Kidney epithelial cell (primary cell): Measurements from ENCODE around the gene AMBRA1. TPM values are rescaled to one million over a fixed set of nuclear protein-coding genes. Genes with fewer than 3 reads are reported as not detected.

Experiments used
- DNase-seq: peaks from one replicate; pipeline ENCODE4 v3.0.0-alpha.2; 2010; ENCODE audit warnings: low read depth
- H3K27me3 ChIP-seq: 2 replicates; pipeline ENCODE4 v1.6.0; 2011; ENCODE audit warnings: low read length; ENCODE audit not compliant: control insufficient read depth, insufficient read depth
- H3K36me3 ChIP-seq: 2 replicates; pipeline ENCODE4 v1.5.1; 2011; ENCODE audit warnings: low read length; ENCODE audit not compliant: control insufficient read depth, insufficient read depth
- H3K4me3 ChIP-seq: 2 replicates; pipeline ENCODE4 v1.5.1; 2011; ENCODE audit warnings: low read depth, mild to moderate bottlenecking, control low read depth, low read length
- CTCF ChIP-seq: IDR thresholded peaks from 2 replicates; pipeline ENCODE4 v1.5.1; 2011; ENCODE audit warnings: mild to moderate bottlenecking, moderate library complexity, low read length, control low read depth, inconsistent platforms; ENCODE audit not compliant: insufficient read depth, poor library complexity, severe bottlenecking
- total RNA-seq: library from RNA; depleted of rRNA; stranded (reverse); fragments of >200 nt; gene quantifications from 2 replicates; pipeline ENCODE4 v1.2.3, GENCODE V29; 2015

AMBRA1 gene
- total RNA-seq, 1 donor from 2014 or later, result 23.1 TPM

GRCh38 chr11:46529928-46530574, 63.8 kb downstream of the AMBRA1 start:
- no peaks in the 10 kb centered on the region for H3K36me3 ChIP-seq
- no peak overlapping the region for H3K4me3 ChIP-seq
- TF ChIP-seq CTCF, result no peak
- H3K27me3 ChIP-seq, result no peaks in the 10 kb centered on the region
- DNase-seq, result no peak

GRCh38 chr11:46529095-46529905, 64.5 kb downstream of the AMBRA1 start:
- no peak for DNase-seq
- H3K27me3 ChIP-seq, result no peaks in the 10 kb centered on the region
- peak; percentile 92 for TF ChIP-seq CTCF
- no peaks in the 10 kb centered on the region for H3K36me3 ChIP-seq
- no peak overlapping the region for H3K4me3 ChIP-seq

GRCh38 chr11:46528445-46529094, 65.3 kb downstream of the AMBRA1 start:
- no peak for TF ChIP-seq CTCF
- Histone ChIP-seq H3K4me3 (no peak overlapping the region), H3K27me3 (no peaks in the 10 kb centered on the region), H3K36me3 (no peaks in the 10 kb centered on the region)
- no peak for DNase-seq

GRCh38 chr11:46527591-46528130, 66.2 kb downstream of the AMBRA1 start:
- no peak for TF ChIP-seq CTCF
- H3K36me3 ChIP-seq, result no peaks in the 10 kb centered on the region
- H3K4me3 ChIP-seq, result no peak overlapping the region
- H3K27me3 ChIP-seq, result no peaks in the 10 kb centered on the region
- DNase-seq, result no peak

- H3K36me3 ChIP-seq, result no peaks in the 10 kb centered on the region
- no peaks in the 10 kb centered on the region for H3K27me3 ChIP-seq
- DNase-seq, result no peak
- no peak overlapping the region for H3K4me3 ChIP-seq
- TF ChIP-seq CTCF, result no peak
Observed at GRCh38 chr11:46526216-46527215, 67.3 kb downstream of the AMBRA1 start.
